ENCODE data around the gene ITGA1.
"Not testable (repeated sequence)": the region's sequence is repeated elsewhere in the genome, so short reads cannot be mapped to it uniquely, and the experiment has no call there.

Gene ITGA1

GRCh38 chr5:52831786-52832511 lies 44.2 kb downstream of the ITGA1 start:
- no peak for DNase-seq (ENCODE audit: low spot score)

GRCh38 chr5:52834320-52834719 lies 46.6 kb downstream of the ITGA1 start:
- no peak for DNase-seq (ENCODE audit: low spot score)

- DNase-seq (ENCODE audit: low spot score): no peak
Observed at GRCh38 chr5:52837068-52837467, 49.4 kb downstream of the ITGA1 start.

DNA sequence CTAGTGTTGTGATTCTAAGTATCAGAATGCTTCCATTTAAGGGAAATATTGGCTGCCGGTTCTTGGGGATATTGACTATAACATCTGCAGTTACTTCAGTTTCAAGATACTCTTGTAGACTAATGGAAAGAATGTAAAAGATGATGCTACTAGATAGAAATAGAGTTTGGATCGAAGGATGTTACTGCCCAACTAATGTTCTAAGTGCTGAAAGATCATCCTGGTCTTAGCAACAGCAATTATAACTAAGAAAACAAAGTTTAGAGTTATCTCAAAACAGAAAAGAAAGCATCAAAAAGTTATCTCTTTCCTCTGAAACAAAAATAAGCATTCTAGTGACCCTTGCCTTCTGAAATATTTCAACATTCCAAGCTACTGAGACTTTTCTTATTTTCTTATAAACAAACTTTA lies 49.9 kb downstream of the ITGA1 start:
- no peak for DNase-seq (ENCODE audit: low spot score)

DNA sequence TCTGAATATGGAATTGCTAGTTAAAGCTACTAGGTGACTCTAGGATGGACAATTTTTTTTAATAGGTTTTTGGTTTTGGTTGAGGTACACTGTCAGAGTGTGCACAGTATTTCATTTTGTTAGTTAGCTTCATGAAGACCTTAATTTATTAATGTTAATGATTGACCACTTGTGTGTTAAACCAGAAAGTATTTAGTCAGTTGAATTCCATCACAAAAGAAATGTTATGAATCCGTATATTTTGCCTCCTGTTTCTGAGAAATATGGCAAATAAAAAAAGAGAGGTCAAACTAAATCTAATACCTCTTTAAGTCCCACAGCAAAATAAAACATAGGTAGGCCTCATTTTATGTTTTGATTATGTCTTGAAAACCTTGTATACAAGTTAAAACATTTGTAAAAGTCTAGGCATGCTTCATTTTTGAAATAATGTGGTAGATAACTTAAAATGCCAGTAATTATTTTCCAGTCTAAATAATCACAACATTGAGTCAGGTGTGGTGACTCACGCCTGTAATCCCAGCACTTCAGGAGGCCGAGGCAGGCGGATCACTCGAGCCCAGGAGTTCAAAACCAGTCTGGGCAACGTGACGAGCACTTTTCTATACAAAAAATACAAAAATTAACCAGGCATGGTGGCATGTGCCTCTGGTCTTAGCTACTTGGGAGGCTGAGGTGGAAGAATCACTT lies 50.8 kb downstream of the ITGA1 start:
- DNase-seq (ENCODE audit: low spot score): no peak

DNA sequence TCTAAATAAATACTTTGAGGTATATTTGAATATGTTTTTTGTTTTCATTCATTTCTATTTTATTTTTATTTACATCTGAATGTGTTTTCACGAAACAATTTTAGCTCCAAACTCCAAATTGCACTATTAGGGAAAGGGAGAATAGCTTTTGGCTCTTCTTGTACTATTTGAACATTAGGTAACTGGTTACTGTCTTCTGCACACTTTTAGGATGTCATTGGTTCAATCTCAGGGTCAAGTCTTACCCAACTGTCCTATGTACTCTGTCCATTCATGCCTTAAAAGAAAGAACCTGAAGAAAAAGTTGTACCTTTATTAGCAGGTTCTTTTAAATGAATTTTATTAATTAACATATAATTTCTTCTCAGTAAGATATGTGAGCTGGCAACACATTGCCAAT lies 51.6 kb downstream of the ITGA1 start:
- no peak for DNase-seq (ENCODE audit: low spot score)

- no peak for DNase-seq (ENCODE audit: low spot score)
Observed at GRCh38 chr5:52840277-52841050, 52.7 kb downstream of the ITGA1 start.

- DNase-seq (ENCODE audit: low spot score): no peak
Observed at GRCh38 chr5:52841114-52841513, 53.4 kb downstream of the ITGA1 start.

- no peak for DNase-seq (ENCODE audit: low spot score)
Observed at GRCh38 chr5:52842111-52842510, 54.4 kb downstream of the ITGA1 start.

GRCh38 chr5:52844885-52845284 lies 57.2 kb downstream of the ITGA1 start:
- no peak for DNase-seq (ENCODE audit: low spot score)

DNA sequence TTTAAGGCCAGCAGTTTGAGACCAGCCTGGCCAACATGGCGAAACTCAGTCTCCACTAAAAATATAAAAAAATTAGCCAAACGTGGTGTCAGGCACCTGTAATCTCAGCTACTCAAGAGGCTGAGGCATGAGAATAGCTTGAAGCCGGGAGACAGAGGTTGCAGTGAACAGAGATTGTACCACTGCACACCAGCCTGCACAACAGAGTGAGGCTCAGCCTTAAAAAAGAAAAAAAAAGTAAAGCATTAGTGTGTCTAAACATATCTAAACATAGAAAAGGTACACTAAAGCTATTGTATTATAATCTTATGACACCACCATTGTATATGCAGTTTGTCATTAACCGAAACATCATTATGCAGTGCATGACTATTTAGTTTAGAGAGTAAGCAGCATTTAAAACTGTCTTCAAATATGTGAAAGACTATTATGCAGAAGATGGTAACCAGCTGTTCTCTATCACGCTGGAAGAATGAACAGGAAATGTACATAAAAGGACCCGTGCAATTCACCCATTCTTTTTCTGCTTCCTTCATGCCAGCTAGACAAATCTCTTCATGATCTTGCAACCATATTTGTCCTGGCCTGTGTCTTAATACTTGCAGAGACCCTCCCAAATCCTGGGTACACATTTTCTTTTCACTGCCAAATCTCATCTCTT lies 58.6 kb downstream of the ITGA1 start:
- DNase-seq (ENCODE audit: low spot score): no peak

- not testable (repeated sequence) for DNase-seq (ENCODE audit: low spot score)
Observed at GRCh38 chr5:52848688-52849087, 61.0 kb downstream of the ITGA1 start.

GRCh38 chr5:52849544-52849943 lies 61.8 kb downstream of the ITGA1 start:
- no peak for DNase-seq (ENCODE audit: low spot score)

- no peak for DNase-seq (ENCODE audit: low spot score)
Observed at GRCh38 chr5:52853650-52854049, 65.9 kb downstream of the ITGA1 start.

DNA sequence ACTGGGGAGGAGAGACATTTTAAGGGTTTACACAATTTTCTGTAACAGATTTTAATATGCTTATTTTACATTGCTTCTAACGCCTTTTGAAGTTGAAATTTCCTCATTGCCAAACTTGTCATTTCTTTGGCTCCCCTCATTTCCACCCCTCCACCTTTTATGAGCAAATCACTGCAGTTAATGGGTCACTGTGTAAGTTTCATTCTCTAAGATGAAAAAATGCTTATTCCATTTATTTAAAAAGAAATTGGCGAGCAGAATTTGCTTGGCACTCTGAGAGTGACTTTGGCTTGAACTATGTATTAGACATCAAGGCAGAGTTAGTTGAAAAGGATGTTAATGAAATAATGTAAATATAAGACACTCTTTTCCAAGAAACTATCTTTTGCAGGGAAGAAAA lies 66.6 kb downstream of the ITGA1 start:
- DNase-seq (ENCODE audit: low spot score): no peak

DNA sequence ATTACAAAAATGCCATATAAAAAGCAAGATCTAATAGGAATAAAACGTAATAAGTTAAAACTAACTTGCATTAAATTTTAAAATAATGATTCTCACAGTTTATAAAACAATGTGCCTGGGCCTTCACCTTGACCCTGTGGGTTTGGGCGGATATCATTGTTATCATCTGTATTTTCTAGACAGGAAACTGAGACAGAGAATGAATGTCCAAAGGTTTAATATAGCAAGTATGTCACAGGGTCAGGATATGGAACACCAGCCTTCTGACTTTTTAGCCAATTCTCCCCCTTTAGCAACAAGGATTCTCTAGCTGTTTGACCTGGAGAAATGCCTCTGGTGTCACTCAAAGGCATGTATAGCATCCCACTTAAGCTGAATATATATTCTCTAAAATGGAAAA lies 67.2 kb downstream of the ITGA1 start:
- DNase-seq (ENCODE audit: low spot score): no peak

DNA sequence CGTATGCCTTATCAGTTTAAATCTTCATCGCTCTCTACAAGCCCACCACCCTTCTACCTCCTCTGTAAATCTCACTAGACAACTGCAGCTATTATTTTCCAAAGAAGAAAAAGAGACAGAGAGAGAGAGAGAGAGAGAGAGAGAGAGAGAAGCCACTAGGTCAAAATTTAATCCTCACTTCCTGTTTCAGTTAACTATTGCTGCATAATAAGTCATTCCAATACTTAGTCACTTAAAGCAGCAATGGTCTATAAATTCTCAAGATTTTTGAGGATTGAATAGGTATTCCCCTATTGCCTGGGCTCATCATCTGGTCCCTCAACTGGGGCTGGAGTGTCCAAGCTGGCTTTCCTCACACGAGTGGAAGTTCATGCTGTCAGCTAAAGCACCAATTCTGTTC lies 68.8 kb downstream of the ITGA1 start:
- no peak for DNase-seq (ENCODE audit: low spot score)

- no peak for DNase-seq (ENCODE audit: low spot score)
Observed at GRCh38 chr5:52859628-52860027, 71.9 kb downstream of the ITGA1 start.

GRCh38 chr5:52861368-52861767 lies 73.7 kb downstream of the ITGA1 start:
- no peak for DNase-seq (ENCODE audit: low spot score)

GRCh38 chr5:52863715-52864290 lies 76.1 kb downstream of the ITGA1 start:
- DNase-seq (ENCODE audit: low spot score): no peak

GRCh38 chr5:52864371-52864770 lies 76.7 kb downstream of the ITGA1 start:
- no peak for DNase-seq (ENCODE audit: low spot score)

- DNase-seq (ENCODE audit: low spot score): no peak
Observed at GRCh38 chr5:52864884-52865283, 77.2 kb downstream of the ITGA1 start.

Measured in HuH-7 (cell line).